Measurements from ENCODE around the gene ATM. TPM values are rescaled to one million over a fixed set of nuclear protein-coding genes. Genes with fewer than 3 reads are reported as not detected.

ATM gene
- total RNA-seq, 3 donors from 2014 or later, result 30.5 to 56.8 (median 36.4) TPM

- H3K9me3 ChIP-seq, result no peaks in the 10 kb centered on the region
- TF ChIP-seq, protein P1, sequence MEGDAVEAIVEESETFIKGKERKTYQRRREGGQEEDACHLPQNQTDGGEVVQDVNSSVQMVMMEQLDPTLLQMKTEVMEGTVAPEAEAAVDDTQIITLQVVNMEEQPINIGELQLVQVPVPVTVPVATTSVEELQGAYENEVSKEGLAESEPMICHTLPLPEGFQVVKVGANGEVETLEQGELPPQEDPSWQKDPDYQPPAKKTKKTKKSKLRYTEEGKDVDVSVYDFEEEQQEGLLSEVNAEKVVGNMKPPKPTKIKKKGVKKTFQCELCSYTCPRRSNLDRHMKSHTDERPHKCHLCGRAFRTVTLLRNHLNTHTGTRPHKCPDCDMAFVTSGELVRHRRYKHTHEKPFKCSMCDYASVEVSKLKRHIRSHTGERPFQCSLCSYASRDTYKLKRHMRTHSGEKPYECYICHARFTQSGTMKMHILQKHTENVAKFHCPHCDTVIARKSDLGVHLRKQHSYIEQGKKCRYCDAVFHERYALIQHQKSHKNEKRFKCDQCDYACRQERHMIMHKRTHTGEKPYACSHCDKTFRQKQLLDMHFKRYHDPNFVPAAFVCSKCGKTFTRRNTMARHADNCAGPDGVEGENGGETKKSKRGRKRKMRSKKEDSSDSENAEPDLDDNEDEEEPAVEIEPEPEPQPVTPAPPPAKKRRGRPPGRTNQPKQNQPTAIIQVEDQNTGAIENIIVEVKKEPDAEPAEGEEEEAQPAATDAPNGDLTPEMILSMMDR (IDR thresholded peaks at IDR 0.05), result no peak
- H3K36me3 ChIP-seq (ENCODE audit: low read depth), result no peaks in the 10 kb centered on the region
- DNase-seq (no peak), ATAC-seq (no peak)
- intact Hi-C loops (cut with DNase I, micrococcal nuclease), result no loop called here
- H3K4me3 ChIP-seq, result no peak overlapping the region
- peaks cover 6% of the 10 kb centered on the region for H3K4me1 ChIP-seq (ENCODE audit: low read depth)
Observed at GRCh38 chr11:108237058-108237481, 14.2 kb downstream of the ATM start.

- Histone ChIP-seq H3K4me1 (ENCODE audit: low read depth) (peaks cover 6% of the 10 kb centered on the region), H3K36me3 (ENCODE audit: low read depth) (no peaks in the 10 kb centered on the region), H3K9me3 (no peaks in the 10 kb centered on the region), H3K4me3 (no peak overlapping the region)
- intact Hi-C loops (cut with DNase I, micrococcal nuclease), result no loop called here
- DNase-seq, result no peak
- TF ChIP-seq, protein P1 (IDR thresholded peaks at IDR 0.05), result no peak
- no peak for ATAC-seq
Observed at GRCh38 chr11:108239076-108239475, 16.2 kb downstream of the ATM start.

GRCh38 chr11:108241330-108242037 lies 18.6 kb downstream of the ATM start:
- H3K9me3 ChIP-seq, result no peaks in the 10 kb centered on the region
- no peak for DNase-seq
- no peak for ATAC-seq
- no peaks in the 10 kb centered on the region for H3K36me3 ChIP-seq (ENCODE audit: low read depth)
- TF ChIP-seq, protein P1 (IDR thresholded peaks at IDR 0.05), result no peak
- no peaks in the 10 kb centered on the region for H3K4me1 ChIP-seq (ENCODE audit: low read depth)
- H3K4me3 ChIP-seq, result no peak overlapping the region
- intact Hi-C loops (cut with DNase I, micrococcal nuclease), result no loop called here

GRCh38 chr11:108242422-108242821 lies 19.6 kb downstream of the ATM start:
- intact Hi-C loops (cut with DNase I, micrococcal nuclease), result no loop called here
- Histone ChIP-seq H3K4me1 (ENCODE audit: low read depth) (no peaks in the 10 kb centered on the region), H3K4me3 (no peak overlapping the region), H3K9me3 (no peaks in the 10 kb centered on the region), H3K36me3 (ENCODE audit: low read depth) (no peaks in the 10 kb centered on the region)
- DNase-seq (no peak), ATAC-seq (no peak)
- TF ChIP-seq, protein P1 (IDR thresholded peaks at IDR 0.05), result no peak

GRCh38 chr11:108246308-108246707 lies 23.4 kb downstream of the ATM start:
- DNase-seq, result no peak
- ATAC-seq, result no peak
- Histone ChIP-seq H3K4me1 (ENCODE audit: low read depth) (no peaks in the 10 kb centered on the region), H3K9me3 (no peaks in the 10 kb centered on the region), H3K4me3 (no peak overlapping the region), H3K36me3 (ENCODE audit: low read depth) (no peaks in the 10 kb centered on the region)
- TF ChIP-seq, protein P1 (IDR thresholded peaks at IDR 0.05), result no peak
- intact Hi-C loops (cut with DNase I, micrococcal nuclease), result no loop called here

All from mucosa of descending colon (tissue), 3 donors.